Keratinocyte (primary cell): ENCODE measurements around the gene CKM. TPM values are rescaled to one million over a fixed set of nuclear protein-coding genes. Genes with fewer than 3 reads are reported as not detected.

Experiments used
- DNase-seq: peaks from one replicate; pipeline ENCODE4 v3.0.0-alpha.2; 2011; ENCODE audit warnings: low read depth, missing footprints, low spot score
- FAIRE-seq: peaks from 2 replicates; lab custom pipeline; 2011; peaks lifted over from hg19 to GRCh38; lab: Jason Lieb, UNC
- H2AFZ ChIP-seq: 2 replicates; pipeline ENCODE4 v1.6.0; 2012; ENCODE audit warnings: low read length, control low read depth, inconsistent platforms; ENCODE audit not compliant: control insufficient read depth
- H3K27ac ChIP-seq: 2 replicates; pipeline ENCODE4 v1.5.1; 2011; ENCODE audit warnings: low read length; ENCODE audit not compliant: control insufficient read depth, insufficient read depth
- H3K27me3 ChIP-seq: 3 replicates; pipeline ENCODE4 v1.6.0; 2011; ENCODE audit warnings: low read length; ENCODE audit not compliant: control insufficient read depth, insufficient read depth; ENCODE audit errors: extremely low read depth
- H3K36me3 ChIP-seq, 2 experiments: 2 replicates in 1 of 2; 3 replicates in 1 of 2; pipeline ENCODE4 v1.5.1; 2011; ENCODE audit warnings: low read length in 2 of 2, mild to moderate bottlenecking in 1 of 2; ENCODE audit not compliant: control insufficient read depth in 2 of 2, insufficient read depth in 2 of 2; ENCODE audit errors: extremely low read depth in 1 of 2
- H3K4me1 ChIP-seq: 3 replicates; pipeline ENCODE4 v1.5.1; 2011; ENCODE audit warnings: low read length; ENCODE audit not compliant: control insufficient read depth, insufficient read depth; ENCODE audit errors: extremely low read depth
- H3K4me2 ChIP-seq: 3 replicates; pipeline ENCODE4 v1.6.0; 2011; ENCODE audit warnings: low read depth, low read length; ENCODE audit not compliant: control insufficient read depth, insufficient read depth; ENCODE audit errors: extremely low read depth
- H3K4me3 ChIP-seq, 3 experiments: fragments of 200-600 bp in 1 of 3; sonication (generic) in 1 of 3; 2 replicates in 2 of 3; 3 replicates in 1 of 3; pipeline ENCODE4 v1.5.1; 2011 to 2016; ENCODE audit warnings: low read length in 3 of 3, mild to moderate bottlenecking in 3 of 3, control low read depth in 2 of 3, inconsistent platforms in 1 of 3, low read depth in 1 of 3, mixed read lengths in 1 of 3, mixed run types in 1 of 3, moderate library complexity in 1 of 3; ENCODE audit not compliant: control insufficient read depth in 2 of 3, insufficient read depth in 2 of 3; ENCODE audit errors: extremely low read depth in 1 of 3
- H3K79me2 ChIP-seq: 2 replicates; pipeline ENCODE4 v1.6.0; 2012; ENCODE audit warnings: low read length; ENCODE audit not compliant: control insufficient read depth, insufficient read depth
- H3K9ac ChIP-seq: 3 replicates; pipeline ENCODE4 v1.6.0; 2011; ENCODE audit warnings: low read length; ENCODE audit not compliant: control insufficient read depth, insufficient read depth; ENCODE audit errors: extremely low read depth
- H3K9me1 ChIP-seq: 3 replicates; pipeline ENCODE4 v1.6.0; 2011; ENCODE audit warnings: low read length; ENCODE audit not compliant: control insufficient read depth, insufficient read depth; ENCODE audit errors: extremely low read depth
- H3K9me3 ChIP-seq: 2 replicates; pipeline ENCODE4 v1.5.1; 2012; ENCODE audit warnings: low read depth, low read length; ENCODE audit not compliant: control insufficient read depth
- H4K20me1 ChIP-seq: 3 replicates; pipeline ENCODE4 v1.6.0; 2011; ENCODE audit warnings: low read length; ENCODE audit not compliant: control insufficient read depth, insufficient read depth; ENCODE audit errors: extremely low read depth
- CTCF ChIP-seq, 3 experiments: IDR thresholded peaks in 1 of 3; conservative IDR thresholded peaks in 1 of 3; optimal IDR thresholded peaks in 1 of 3; 2 replicates in 2 of 3; 3 replicates in 1 of 3; pipeline versions ENCODE3 to v1.5.1; 2011; ENCODE audit warnings: low read length in 3 of 3, mild to moderate bottlenecking in 3 of 3, moderate library complexity in 2 of 3, control low read depth in 1 of 3, inconsistent platforms in 1 of 3; ENCODE audit not compliant: insufficient read depth in 2 of 3; ENCODE audit errors: extremely low read depth in 1 of 3
- EZH2 ChIP-seq: IDR thresholded peaks from one replicate; pipeline ENCODE4 v1.6.1; 2012; ENCODE audit warnings: inconsistent platforms, mild to moderate bottlenecking, low read length, moderate library complexity
- dilution Hi-C: fragments of 300-500 bp; cut with MboI; formaldehyde crosslinking; loops from one replicate; pipeline ENCODE4 v1.7.0; 2020; ENCODE audit warnings: low sequenced_read_pairs; ENCODE audit not compliant: extremely low pct_ligation_motif_present
- polyA plus RNA-seq, 5 experiments: library from polyadenylated mRNA; depleted of rRNA in 3 of 5; stranded (reverse) in 3 of 5; stranded (forward) in 1 of 5; unstranded in 1 of 5; fragments of >200 nt; gene quantifications; 1 replicate in 1 of 5; 2 replicates in 3 of 5; 3 replicates in 1 of 5; pipeline versions ENCODE4 v1.2.1 to v1.2.3, GENCODE V29; 2011 to 2012; ENCODE audit warnings: missing spikeins in 2 of 5, low read depth in 1 of 5, low replicate concordance in 1 of 5

CKM gene
- polyA plus RNA-seq, 1 donor (not counting 4 experiments of a cell fraction or from before 2014, with no cell fraction given), result not detected

- H3K27me3 ChIP-seq, result no peaks in the 10 kb centered on the region
- no peaks in the 10 kb centered on the region for H3K9me1 ChIP-seq
- H3K4me2 ChIP-seq, result no peak overlapping the region
- no peak overlapping the region for H3K27ac ChIP-seq
- H3K79me2 ChIP-seq, result no peaks in the 10 kb centered on the region
- dilution Hi-C loops, result no loop called here
- no peak overlapping the region for H3K4me3 ChIP-seq
- DNase-seq (no peak), FAIRE-seq (no peak)
- H3K4me1 ChIP-seq, result peaks cover 3% of the 10 kb centered on the region
- no peak overlapping the region for H2AFZ ChIP-seq
- TF ChIP-seq CTCF (optimal IDR thresholded peaks at IDR 0.05 in 1 of 3, IDR thresholded peaks at IDR 0.05 in 1 of 3, conservative IDR thresholded peaks at IDR 0.05 in 1 of 3; ENCODE audit: extremely low read depth in 1 of 3, insufficient read depth in 2 of 3, low read length in 3 of 3) (no peak), EZH2 (no peak)
- H3K9ac ChIP-seq, result no peak overlapping the region
- H3K36me3 ChIP-seq, result peaks cover 23 to 25% of the 10 kb centered on the region in 2 experiments
- H4K20me1 ChIP-seq, result no peaks in the 10 kb centered on the region
- H3K9me3 ChIP-seq, result no peaks in the 10 kb centered on the region
These were observed 26.3 kb downstream of the CKM start for GRCh38 chr19:45296355-45296754.

GRCh38 chr19:45295873-45296272 lies 26.8 kb downstream of the CKM start:
- FAIRE-seq (no peak), DNase-seq (no peak)
- H3K27me3 ChIP-seq, result no peaks in the 10 kb centered on the region
- no peak overlapping the region for H3K4me3 ChIP-seq
- dilution Hi-C loops, result no loop called here
- H3K79me2 ChIP-seq, result no peaks in the 10 kb centered on the region
- no peak overlapping the region for H3K27ac ChIP-seq
- H2AFZ ChIP-seq, result no peak overlapping the region
- no peaks in the 10 kb centered on the region for H4K20me1 ChIP-seq
- no peaks in the 10 kb centered on the region for H3K9me3 ChIP-seq
- H3K9ac ChIP-seq, result no peak overlapping the region
- peaks cover 3% of the 10 kb centered on the region for H3K4me1 ChIP-seq
- no peaks in the 10 kb centered on the region for H3K9me1 ChIP-seq
- TF ChIP-seq EZH2, result no peak
- no peak for TF ChIP-seq CTCF (optimal IDR thresholded peaks at IDR 0.05 in 1 of 3, IDR thresholded peaks at IDR 0.05 in 1 of 3, conservative IDR thresholded peaks at IDR 0.05 in 1 of 3; ENCODE audit: extremely low read depth in 1 of 3, insufficient read depth in 2 of 3, low read length in 3 of 3)
- H3K36me3 ChIP-seq, result peaks cover 23 to 26% of the 10 kb centered on the region in 2 experiments
- no peak overlapping the region for H3K4me2 ChIP-seq
